ENCODE results near the gene PLOD1.
"Not testable (repeated sequence)": the region's sequence is repeated elsewhere in the genome, so short reads cannot be mapped to it uniquely, and the experiment has no call there.

Gene PLOD1

DNA sequence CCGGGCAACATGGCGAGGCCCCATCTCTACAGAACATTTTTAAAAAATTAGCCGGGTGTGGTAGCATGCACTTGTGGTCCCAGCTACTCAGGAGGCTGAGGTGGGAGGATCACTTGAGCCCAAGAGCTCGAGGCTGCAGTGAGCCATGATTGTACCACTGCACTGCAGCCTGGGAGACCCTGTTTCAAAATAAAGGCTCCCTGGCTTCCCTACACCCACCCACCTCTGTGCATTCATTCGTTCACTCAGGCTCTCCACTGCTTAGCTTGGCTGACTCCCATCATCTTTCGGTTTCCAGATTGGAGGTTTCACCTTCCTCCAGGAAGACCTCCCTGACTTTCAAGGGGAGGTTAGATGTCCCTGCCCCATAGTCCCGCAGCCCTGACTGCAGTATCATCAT is 22.5 kb upstream of the PLOD1 start:
- Histone ChIP-seq H3K9me3 (no peaks in the 10 kb centered on the region), H3K27ac (no peak overlapping the region), H3K27me3 (no peaks in the 10 kb centered on the region), H3K4me2 (no peak overlapping the region), H3K4me3 (no peak overlapping the region), H3K9ac (no peak overlapping the region), H4K20me1 (peaks cover 7% of the 10 kb centered on the region; the same call in 1 of the 2 replicates), H3K4me1 (peaks cover 40% of the 10 kb centered on the region), H3K36me3 (peaks cover 7% of the 10 kb centered on the region; the same call in 1 of the 2 replicates)
- no peak for TF ChIP-seq Cebpa-rat (IDR thresholded peaks at IDR 0.05)

DNA sequence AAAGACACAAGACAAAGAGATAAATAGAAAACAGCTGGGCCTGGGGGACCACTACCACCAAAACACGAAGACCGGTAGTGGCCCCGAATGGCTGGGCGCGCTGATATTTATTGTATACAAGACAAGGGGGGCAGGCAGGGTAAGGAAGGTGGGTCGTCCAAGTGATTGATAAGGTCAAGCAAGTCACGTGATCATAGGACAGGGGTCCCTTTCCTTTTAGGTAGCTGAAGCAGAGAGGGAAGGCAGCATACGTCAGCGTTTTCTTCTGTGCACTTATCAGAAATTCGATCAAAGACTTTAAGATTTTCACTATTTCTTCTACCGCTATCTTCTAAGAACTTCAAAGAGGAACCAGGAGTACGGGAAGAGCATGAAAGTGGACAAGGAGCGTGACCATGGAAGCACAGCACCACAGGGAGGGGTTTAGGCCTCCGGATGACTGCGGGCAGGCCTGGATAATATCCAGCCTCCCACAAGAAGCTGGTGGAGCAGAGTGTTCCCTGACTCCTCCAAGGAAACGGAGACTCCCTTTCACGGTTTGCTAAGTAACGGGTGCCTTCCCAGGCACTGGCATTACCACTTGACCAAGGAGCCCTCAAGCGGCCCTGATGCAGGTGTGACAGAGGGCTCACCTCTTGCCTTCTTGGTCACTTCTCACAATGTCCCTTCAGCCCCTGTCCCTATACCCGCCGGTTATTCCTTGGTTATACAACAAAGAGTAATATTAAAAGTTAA is 21.9 kb upstream of the PLOD1 start:
- not testable (repeated sequence) for H3K27me3 ChIP-seq, H3K9me3 ChIP-seq, H3K4me3 ChIP-seq, H3K36me3 ChIP-seq, H3K4me2 ChIP-seq, H3K27ac ChIP-seq, H3K9ac ChIP-seq
- Histone ChIP-seq H4K20me1 (peaks cover 13% of the 10 kb centered on the region; the same call in 1 of the 2 replicates), H3K4me1 (peaks cover 37% of the 10 kb centered on the region)

GRCh38 chr1:11913291-11913690 is 21.2 kb upstream of the PLOD1 start:
- H3K9ac ChIP-seq: no peak overlapping the region
- TF ChIP-seq Cebpa-rat (IDR thresholded peaks at IDR 0.05): no peak

GRCh38 chr1:11914024-11914423 is 20.5 kb upstream of the PLOD1 start:
- Histone ChIP-seq H3K4me3 (no peak overlapping the region), H3K36me3 (peaks cover 22% of the 10 kb centered on the region), H3K4me2 (peak overlapping the region; percentile 70), H3K27me3 (no peaks in the 10 kb centered on the region), H4K20me1 (peaks cover 27% of the 10 kb centered on the region), H3K9ac (no peak overlapping the region), H3K9me3 (no peaks in the 10 kb centered on the region), H3K27ac (no peak overlapping the region), H3K4me1 (peaks cover 37% of the 10 kb centered on the region)
- no peak for TF ChIP-seq Cebpa-rat (IDR thresholded peaks at IDR 0.05)

More at GRCh38 chr1:11913291-11913690, 21.2 kb upstream of the PLOD1 start:
- Histone ChIP-seq H3K27me3 (no peaks in the 10 kb centered on the region), H3K36me3 (peaks cover 15% of the 10 kb centered on the region), H3K9me3 (no peaks in the 10 kb centered on the region), H3K4me3 (no peak overlapping the region), H4K20me1 (peaks cover 20% of the 10 kb centered on the region), H3K4me2 (peak overlapping the region; percentile 70), H3K27ac (no peak overlapping the region), H3K4me1 (peaks cover 37% of the 10 kb centered on the region)

DNA sequence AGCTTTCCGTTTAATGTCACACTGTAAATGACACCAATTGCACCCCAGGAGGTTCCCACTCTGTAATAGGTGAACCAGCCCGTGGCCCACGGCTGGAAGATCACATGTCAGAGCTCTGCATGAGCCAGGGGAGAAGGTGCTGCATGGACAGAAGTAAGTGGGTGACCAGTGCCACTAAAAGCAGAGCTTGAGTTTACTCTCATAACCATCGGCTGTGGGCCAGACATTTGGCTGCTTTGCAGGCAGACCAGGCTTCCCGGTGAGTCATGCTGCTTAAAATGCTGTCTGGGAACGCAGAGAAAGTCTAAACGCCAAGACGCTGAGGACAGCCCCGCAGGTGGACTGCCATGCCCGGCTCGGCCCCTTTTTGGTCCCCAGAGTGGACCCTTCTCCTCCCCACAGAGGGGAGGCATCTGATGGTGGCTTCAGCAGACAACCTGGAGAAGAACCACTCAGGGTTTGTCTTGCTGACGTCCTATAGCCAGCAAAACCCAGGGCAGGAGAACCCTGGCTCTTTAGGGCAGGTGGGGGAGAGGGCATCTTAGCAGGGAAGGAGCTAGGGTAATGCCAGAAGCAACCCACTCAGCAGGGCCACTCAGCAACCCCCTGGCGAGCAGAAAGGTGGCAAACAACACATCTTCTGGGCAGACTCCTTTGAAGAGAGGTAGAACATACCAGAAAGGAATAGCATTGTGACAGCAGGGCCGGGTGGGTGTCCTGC is 15.6 kb upstream of the PLOD1 start:
- peaks cover 71% of the 10 kb centered on the region for H3K36me3 ChIP-seq
- H3K4me1 ChIP-seq: peaks cover 53% of the 10 kb centered on the region
- no peak overlapping the region for H3K27ac ChIP-seq
- no peak for TF ChIP-seq Cebpa-rat (IDR thresholded peaks at IDR 0.05)
- no peak overlapping the region for H3K9ac ChIP-seq
- no peaks in the 10 kb centered on the region for H3K9me3 ChIP-seq
- peaks cover 76% of the 10 kb centered on the region for H4K20me1 ChIP-seq
- no peak overlapping the region for H3K4me3 ChIP-seq
- H3K4me2 ChIP-seq: no peak overlapping the region
- no peaks in the 10 kb centered on the region for H3K27me3 ChIP-seq

GRCh38 chr1:11919621-11920020 is 14.9 kb upstream of the PLOD1 start:
- H3K4me2 ChIP-seq: no peak overlapping the region
- H3K27ac ChIP-seq: no peak overlapping the region
- peaks cover 53% of the 10 kb centered on the region for H3K4me1 ChIP-seq
- peaks cover 83% of the 10 kb centered on the region for H4K20me1 ChIP-seq
- H3K27me3 ChIP-seq: no peaks in the 10 kb centered on the region
- no peaks in the 10 kb centered on the region for H3K9me3 ChIP-seq
- no peak overlapping the region for H3K4me3 ChIP-seq
- peaks cover 73% of the 10 kb centered on the region for H3K36me3 ChIP-seq
- no peak overlapping the region for H3K9ac ChIP-seq
- no peak for TF ChIP-seq Cebpa-rat (IDR thresholded peaks at IDR 0.05)

- Histone ChIP-seq H3K4me1 (peaks cover 51% of the 10 kb centered on the region), H3K27ac (no peak overlapping the region), H3K9me3 (no peaks in the 10 kb centered on the region), H3K4me3 (no peak overlapping the region), H3K4me2 (no peak overlapping the region), H3K9ac (no peak overlapping the region), H4K20me1 (peaks cover 90% of the 10 kb centered on the region), H3K27me3 (no peaks in the 10 kb centered on the region), H3K36me3 (peaks cover 73% of the 10 kb centered on the region)
- TF ChIP-seq Cebpa-rat (IDR thresholded peaks at IDR 0.05): no peak
Observed at GRCh38 chr1:11920239-11920903, 14.1 kb upstream of the PLOD1 start.

DNA sequence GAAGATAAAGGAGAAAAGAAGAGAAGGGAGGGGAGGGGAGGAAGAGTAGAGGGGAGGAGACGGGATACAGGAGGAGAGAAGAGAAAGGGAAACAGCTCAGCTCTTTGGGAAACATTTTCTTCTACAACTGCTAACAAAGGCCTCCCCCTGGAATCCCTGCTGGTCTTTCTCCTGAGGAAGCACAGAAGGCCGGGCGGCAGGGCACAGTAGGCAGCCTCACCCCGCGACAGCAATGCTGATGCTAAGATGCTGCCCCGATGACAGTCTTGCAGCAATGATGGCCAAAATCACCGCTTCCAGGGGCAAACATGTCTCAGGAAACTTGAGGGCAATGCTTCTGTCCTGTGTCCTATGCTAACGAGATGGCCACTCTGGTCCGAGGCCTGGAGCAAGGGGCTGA is 13.5 kb upstream of the PLOD1 start:
- Histone ChIP-seq H4K20me1 (peaks cover 97% of the 10 kb centered on the region), H3K4me3 (no peak overlapping the region), H3K4me1 (peaks cover 48% of the 10 kb centered on the region), H3K27me3 (no peaks in the 10 kb centered on the region), H3K36me3 (peaks cover 73% of the 10 kb centered on the region), H3K27ac (no peak overlapping the region), H3K9me3 (no peaks in the 10 kb centered on the region), H3K9ac (no peak overlapping the region), H3K4me2 (no peak overlapping the region)
- TF ChIP-seq Cebpa-rat (IDR thresholded peaks at IDR 0.05): no peak

- Histone ChIP-seq H4K20me1 (peaks cover 79% of the 10 kb centered on the region), H3K4me2 (peak overlapping the region; percentile 99), H3K36me3 (peaks cover 59% of the 10 kb centered on the region), H3K4me1 (peaks cover 53% of the 10 kb centered on the region), H3K9ac (peak overlapping the region; percentile 87; the same call in 1 of the 2 replicates), H3K4me3 (peak overlapping the region; percentile 93; the same call in 1 of the 2 replicates), H3K9me3 (no peaks in the 10 kb centered on the region), H3K27ac (no peak overlapping the region), H3K27me3 (no peaks in the 10 kb centered on the region)
- no peak for TF ChIP-seq Cebpa-rat (IDR thresholded peaks at IDR 0.05)
Observed at GRCh38 chr1:11923069-11923826, 11.3 kb upstream of the PLOD1 start.

Measured in BLaER1 (cell line).